Endodermal cell (in vitro differentiated cells): ENCODE results near the gene SLC27A5. TPM values are rescaled to one million over a fixed set of nuclear protein-coding genes. Genes with fewer than 3 reads are reported as not detected.

Experiments used
- DNase-seq: peaks from one replicate; pipeline ENCODE4 v3.0.0-alpha.2; 2017
- H3K27ac ChIP-seq: 2 replicates; pipeline ENCODE4 v1.5.1; 2013; ENCODE audit warnings: mild to moderate bottlenecking, low read depth, low read length, moderate library complexity
- H3K27me3 ChIP-seq: 2 replicates; pipeline ENCODE4 v1.6.1; 2013; ENCODE audit warnings: mild to moderate bottlenecking, low read length, moderate library complexity; ENCODE audit not compliant: insufficient read depth, control insufficient read depth, poor library complexity, severe bottlenecking
- H3K36me3 ChIP-seq: 2 replicates; pipeline ENCODE4 v1.7.0; 2013; ENCODE audit warnings: mild to moderate bottlenecking, low read length, moderate library complexity; ENCODE audit not compliant: control insufficient read depth, insufficient read depth
- H3K4me1 ChIP-seq: one replicate; pipeline ENCODE4 v1.7.0; 2013; ENCODE audit warnings: low read length; ENCODE audit not compliant: control insufficient read depth, insufficient read depth
- H3K4me3 ChIP-seq: 2 replicates; pipeline ENCODE4 v1.5.1; 2013; ENCODE audit warnings: mild to moderate bottlenecking, low read length, moderate library complexity
- H3K9ac ChIP-seq: 2 replicates; pipeline ENCODE4 v1.6.1; 2013; ENCODE audit warnings: mild to moderate bottlenecking, low read length, moderate library complexity; ENCODE audit not compliant: poor library complexity, severe bottlenecking; ENCODE audit errors: extremely low read depth
- H3K9me3 ChIP-seq: 2 replicates; pipeline ENCODE4 v1.6.1; 2013; ENCODE audit warnings: mild to moderate bottlenecking, low read length, moderate library complexity; ENCODE audit not compliant: control insufficient read depth
- H3K27ac Mint-ChIP-seq: 2 replicates; pipeline ENCODE4 v1.8.0; 2020; ENCODE audit warnings: mixed read lengths
- H3K27me3 Mint-ChIP-seq: 2 replicates; pipeline ENCODE4 v1.8.0; 2021; ENCODE audit warnings: mild to moderate bottlenecking, mixed read lengths; ENCODE audit not compliant: insufficient read depth
- H3K36me3 Mint-ChIP-seq: 2 replicates; pipeline ENCODE4 v1.8.0; 2020; ENCODE audit warnings: low read depth, mixed read lengths
- H3K4me1 Mint-ChIP-seq: 2 replicates; pipeline ENCODE4 v1.8.0; 2020; ENCODE audit warnings: mixed read lengths
- H3K4me3 Mint-ChIP-seq: 2 replicates; pipeline ENCODE4 v1.8.0; 2020; ENCODE audit warnings: mild to moderate bottlenecking, moderate library complexity, mixed read lengths
- H3K9me3 Mint-ChIP-seq: 2 replicates; pipeline ENCODE4 v1.8.0; 2020; ENCODE audit warnings: mild to moderate bottlenecking, mixed read lengths
- CTCF ChIP-seq: fragments of 200-600 bp; sonication (generic); conservative IDR thresholded peaks from 2 replicates; pipeline ENCODE4 v1.5.0; 2021; ENCODE audit warnings: antibody characterized with exemption, mild to moderate bottlenecking
- WGBS, 2 experiments: methylation state at CpG; one replicate each; pipeline versions ENCODE4 v1.1.5 to v1.1.7; 2013; ENCODE audit warnings: missing lambda C conversion rate in 2 of 2, mixed read lengths in 1 of 2; ENCODE audit not compliant: insufficient coverage in 1 of 2, insufficient read length in 1 of 2; 5-methylcytosine and 5-hydroxymethylcytosine counted together
- total RNA-seq, 2 donors: library from RNA; stranded (reverse); fragmentation: NEBNext Ultra II Directional in 1 of 2; extraction: Animal tissue kit (Norgen Biotek cat#: 25700) in 1 of 2; gene quantifications; 2 replicates in 1 of 2; 3 replicates in 1 of 2; pipeline ENCODE4 v1.2.1, GENCODE V29; 2021

Gene SLC27A5
- total RNA-seq, 2 donors from 2014 or later: 13.6 to 15.3 TPM

- Histone ChIP-seq H3K9ac (peak overlapping the region; percentile 52), H3K4me3 (peak overlapping the region; percentile 61), H3K36me3 (no peaks in the 10 kb centered on the region), H3K27me3 (peaks cover 37% of the 10 kb centered on the region), H3K27ac (peak overlapping the region; percentile 89), H3K4me1 (no peaks in the 10 kb centered on the region), H3K9me3 (no peaks in the 10 kb centered on the region)
- peaks cover 3% of the 10 kb centered on the region for H3K4me1 Mint-ChIP-seq
- TF ChIP-seq CTCF: no peak
- WGBS, 2 experiments: 3 to 7% methylated on average over 9 to 55 of the region's 55 CpGs
- peaks cover 36% of the 10 kb centered on the region for H3K27me3 Mint-ChIP-seq
- peak overlapping the region; percentile 56 for H3K4me3 Mint-ChIP-seq
- no peaks in the 10 kb centered on the region for H3K36me3 Mint-ChIP-seq
- peak; percentile 96 for DNase-seq
- H3K27ac Mint-ChIP-seq: peak overlapping the region; percentile 97
- no peaks in the 10 kb centered on the region for H3K9me3 Mint-ChIP-seq
Observed at GRCh38 chr19:58538257-58539168, 26.7 kb upstream of the SLC27A5 start.

- H3K36me3 Mint-ChIP-seq: no peaks in the 10 kb centered on the region
- H3K27me3 Mint-ChIP-seq: peaks cover 24% of the 10 kb centered on the region
- no peak overlapping the region for H3K27ac ChIP-seq
- no peak for DNase-seq
- H3K4me1 Mint-ChIP-seq: peaks cover 3% of the 10 kb centered on the region
- no peaks in the 10 kb centered on the region for H3K9me3 ChIP-seq
- no peaks in the 10 kb centered on the region for H3K4me1 ChIP-seq
- peaks cover 32% of the 10 kb centered on the region for H3K27me3 ChIP-seq
- H3K4me3 ChIP-seq: no peak overlapping the region
- H3K27ac Mint-ChIP-seq: peak overlapping the region; percentile 97
- no peaks in the 10 kb centered on the region for H3K9me3 Mint-ChIP-seq
- no peak overlapping the region for H3K4me3 Mint-ChIP-seq
- no peaks in the 10 kb centered on the region for H3K36me3 ChIP-seq
- no peak overlapping the region for H3K9ac ChIP-seq
- WGBS, 2 experiments: 91 to 95% methylated on average over 7 to 8 of the region's 8 CpGs
- TF ChIP-seq CTCF: no peak
Observed at GRCh38 chr19:58536852-58537798, 25.3 kb upstream of the SLC27A5 start.

GRCh38 chr19:58535857-58536256 lies 24.1 kb upstream of the SLC27A5 start:
- Histone ChIP-seq H3K9me3 (no peaks in the 10 kb centered on the region), H3K4me3 (no peak overlapping the region), H3K36me3 (no peaks in the 10 kb centered on the region), H3K27ac (no peak overlapping the region), H3K4me1 (no peaks in the 10 kb centered on the region), H3K9ac (no peak overlapping the region), H3K27me3 (peaks cover 31% of the 10 kb centered on the region)
- no peak for DNase-seq
- WGBS, 2 experiments: 96% methylated on average over 3 of the region's 3 CpGs; no CpG with 5 or more reads in 1 of the 2 experiments
- no peak for TF ChIP-seq CTCF
- H3K4me3 Mint-ChIP-seq: no peak overlapping the region
- no peaks in the 10 kb centered on the region for H3K9me3 Mint-ChIP-seq
- peaks cover 3% of the 10 kb centered on the region for H3K4me1 Mint-ChIP-seq
- H3K27me3 Mint-ChIP-seq: peaks cover 29% of the 10 kb centered on the region
- H3K36me3 Mint-ChIP-seq: no peaks in the 10 kb centered on the region
- no peak overlapping the region for H3K27ac Mint-ChIP-seq
